Gastroesophageal sphincter (tissue), 4 donors: ENCODE data around the gene MED7. TPM values are rescaled to one million over a fixed set of nuclear protein-coding genes. Genes with fewer than 3 reads are reported as not detected.

ENCODE experiments used
- ATAC-seq: fragments of 150-250 bp; one replicate; pipeline ENCODE4 v1.9.1; 2016; ENCODE audit warnings: mild to moderate bottlenecking, moderate library complexity
- H3K27ac ChIP-seq, 4 donors: fragments of 200-600 bp; sonication (generic) in 3 of 4; 1 replicate in 3 of 4; 2 replicates in 1 of 4; pipeline ENCODE4 v1.5.1; 2016 to 2019
- H3K27me3 ChIP-seq: fragments of 200-600 bp; sonication (generic); one replicate; pipeline ENCODE4 v1.5.1; 2019
- H3K36me3 ChIP-seq, 2 donors: fragments of 200-600 bp; sonication (generic); one replicate each; pipeline ENCODE4 v1.5.1; 2019; ENCODE audit warnings: control low read depth in 1 of 2
- H3K4me1 ChIP-seq, 3 donors: fragments of 200-600 bp; sonication (generic); 1 replicate in 2 of 3; 2 replicates in 1 of 3; pipeline ENCODE4 v1.5.1; 2016 to 2019; ENCODE audit warnings: control low read depth in 2 of 3
- H3K4me3 ChIP-seq, 2 donors: fragments of 200-600 bp; sonication (generic); one replicate each; pipeline ENCODE4 v1.5.1; 2019; ENCODE audit warnings: mild to moderate bottlenecking in 1 of 2, moderate library complexity in 1 of 2
- H3K9me3 ChIP-seq, 3 donors: fragments of 200-600 bp; sonication (generic); one replicate each; pipeline ENCODE4 v1.5.1; 2017 to 2019; ENCODE audit warnings: control low read depth in 2 of 3
- CTCF ChIP-seq, 4 experiments: fragments of 200-600 bp in 2 of 4; fragments of 450-650 bp in 2 of 4; sonication (generic) in 1 of 4; IDR thresholded peaks; one replicate each; pipeline ENCODE4 v1.5.1; 2017 to 2019; ENCODE audit warnings: antibody characterized with exemption in 4 of 4, mild to moderate bottlenecking in 2 of 4, moderate library complexity in 2 of 4
- EP300 ChIP-seq: sonication (generic); formaldehyde crosslinking; IDR thresholded peaks from one replicate; pipeline ENCODE4 v1.6.1; 2017; ENCODE audit warnings: antibody characterized with exemption, mild to moderate bottlenecking
- POLR2A ChIP-seq, 2 donors: fragments of 450-650 bp; IDR thresholded peaks; one replicate each; pipeline ENCODE4 v1.6.1; 2017; ENCODE audit warnings: antibody characterized with exemption in 2 of 2, mild to moderate bottlenecking in 2 of 2, moderate library complexity in 1 of 2
- POLR2AphosphoS5 ChIP-seq: sonication (generic); formaldehyde crosslinking; IDR thresholded peaks from one replicate; pipeline ENCODE4 v1.6.1; 2017; ENCODE audit warnings: antibody characterized with exemption
- WGBS, 2 donors: methylation state at CpG; one replicate each; pipeline ENCODE4 v1.1.5; 2018; ENCODE audit warnings: low coverage in 1 of 2; 5-methylcytosine and 5-hydroxymethylcytosine counted together
- total RNA-seq, 4 donors: library from RNA; depleted of rRNA; stranded (reverse); fragments of >200 nt; gene quantifications; one replicate each; pipeline ENCODE4 v1.1.0, GENCODE V29; 2016

Gene MED7
- total RNA-seq, 4 donors from 2014 or later, result 8.9 to 17.9 (median 11.7) TPM

- no peaks in the 10 kb centered on the region for H3K36me3 ChIP-seq
- H3K4me1 ChIP-seq, result no peaks in the 10 kb centered on the region
- no peaks in the 10 kb centered on the region for H3K9me3 ChIP-seq
- WGBS, 2 donors, result 64 to 69% methylated on average over 2 to 4 of the region's 4 CpGs
- peak; percentile 17 for ATAC-seq
- H3K27me3 ChIP-seq, result no peaks in the 10 kb centered on the region
- TF ChIP-seq POLR2A (IDR thresholded peaks at IDR 0.05) (peak in 1 of 2 donors; percentile 15), POLR2AphosphoS5 (no peak)
- peak within 1 kb of the TSS in 1 of 2 donors; percentile 28 for H3K4me3 ChIP-seq
- H3K27ac ChIP-seq, result peak within 1 kb of the TSS in 2 of 4 donors; percentile 11 to 19
Measured at GRCh38 chr5:157108976-157109375, 33.7 kb downstream of the MED7 start, which contains the start of gene HAVCR2. Gene HAVCR2, minus strand, starts transcription at chr5:157109044. Its CDS starts 61 bp downstream, at chr5:157108983.

GRCh38 chr5:157107508-157107907 lies 35.2 kb downstream of the MED7 start:
- no peaks in the 10 kb centered on the region for H3K36me3 ChIP-seq
- no peak for TF ChIP-seq POLR2A (IDR thresholded peaks at IDR 0.05)
- H3K4me1 ChIP-seq, result no peaks in the 10 kb centered on the region
- H3K4me3 ChIP-seq, result peak overlapping the region in 1 of 2 donors; percentile 28
- ATAC-seq, result no peak
- WGBS, 2 donors, result 90% methylated on average over 3 of the region's 3 CpGs; no CpG with 5 or more reads in 1 of the 2 donors
- no peaks in the 10 kb centered on the region for H3K27me3 ChIP-seq
- H3K9me3 ChIP-seq, result no peaks in the 10 kb centered on the region
- peak overlapping the region in 1 of 4 donors; percentile 5 for H3K27ac ChIP-seq

GRCh38 chr5:157106630-157107461 lies 35.8 kb downstream of the MED7 start:
- no peaks in the 10 kb centered on the region for H3K36me3 ChIP-seq
- no peak for TF ChIP-seq POLR2A (IDR thresholded peaks at IDR 0.05)
- TF ChIP-seq CTCF (IDR thresholded peaks at IDR 0.05), result no peak
- TF ChIP-seq POLR2AphosphoS5, result no peak
- TF ChIP-seq EP300, result no peak
- H3K4me1 ChIP-seq, result no peaks in the 10 kb centered on the region
- WGBS, 2 donors, result 69 to 80% methylated on average over 6 to 8 of the region's 14 CpGs
- no peaks in the 10 kb centered on the region for H3K27me3 ChIP-seq
- peak overlapping the region in 1 of 2 donors; percentile 28 for H3K4me3 ChIP-seq
- peak overlapping the region in 3 of 4 donors; percentile 5 to 47 (median 9) for H3K27ac ChIP-seq
- peak; percentile 19 for ATAC-seq
- H3K9me3 ChIP-seq, result no peaks in the 10 kb centered on the region

GRCh38 chr5:157100140-157100679 lies 42.5 kb downstream of the MED7 start:
- H3K9me3 ChIP-seq, result no peaks in the 10 kb centered on the region
- H3K4me3 ChIP-seq, result no peak overlapping the region
- no peaks in the 10 kb centered on the region for H3K36me3 ChIP-seq
- TF ChIP-seq POLR2AphosphoS5 (no peak), POLR2A (IDR thresholded peaks at IDR 0.05) (no peak), CTCF (IDR thresholded peaks at IDR 0.05) (no peak), EP300 (no peak)
- no peaks in the 10 kb centered on the region for H3K27me3 ChIP-seq
- WGBS, 2 donors, result 62 to 67% methylated on average over 2 of the region's 2 CpGs
- H3K27ac ChIP-seq, result no peak overlapping the region
- no peaks in the 10 kb centered on the region for H3K4me1 ChIP-seq
- ATAC-seq, result peak; percentile 36

GRCh38 chr5:157088342-157088990 lies 54.2 kb downstream of the MED7 start:
- Histone ChIP-seq H3K4me3 (no peak overlapping the region), H3K9me3 (no peaks in the 10 kb centered on the region), H3K4me1 (no peaks in the 10 kb centered on the region), H3K27me3 (no peaks in the 10 kb centered on the region), H3K27ac (no peak overlapping the region), H3K36me3 (peaks cover 0 to 9% of the 10 kb centered on the region in 2 donors)
- ATAC-seq, result no peak
- TF ChIP-seq POLR2A (IDR thresholded peaks at IDR 0.05) (no peak), CTCF (IDR thresholded peaks at IDR 0.05) (no peak), POLR2AphosphoS5 (no peak), EP300 (no peak)
- WGBS, 2 donors, result 33 to 52% methylated on average over 3 of the region's 3 CpGs

Other genes with a start within 250 kb of the MED7 start
- gene TIMD4, start 179.6 kb downstream of the MED7 start, total RNA-seq, result 1 to 10 TPM in 1 of 4 donors, under 1 TPM in 1, not detected in 2; 0.67 to 1.2 TPM
- gene HAVCR1, start 83.7 kb downstream of the MED7 start, total RNA-seq, result 1 to 10 TPM in 1 of 4 donors, not detected in 3; 1.1 TPM
- 10 to 100 TPM in 2 of 4 donors, 1 to 10 TPM in 2; 4.7 to 15.2 (median 10.1) TPM for gene HAVCR2, start 33.8 kb downstream of the MED7 start, total RNA-seq
- not detected for gene GARIN3, start 23.4 kb upstream of the MED7 start, total RNA-seq
- gene ITK, start 38.0 kb upstream of the MED7 start, total RNA-seq, result 1 to 10 TPM in 3 of 4 donors, under 1 TPM in 1; 0.52 to 3.1 (median 1.8) TPM
- gene CYFIP2, start 123.3 kb upstream of the MED7 start, total RNA-seq, result 10 to 100 TPM; 13.7 to 50.6 (median 23.1) TPM